OCI-LY1 (cell line): Measurements from ENCODE around the gene HS3ST4.

Source experiments
- H2AFZ ChIP-seq: fragments of 200-600 bp; sonication (generic), shearing (Covaris generic); 2 replicates; pipeline ENCODE4 v1.6.0; 2014; ENCODE audit warnings: antibody characterized with exemption, mild to moderate bottlenecking, low read length
- H3F3A ChIP-seq: fragments of 200-600 bp; sonication (generic), shearing (Covaris generic); 2 replicates; pipeline ENCODE4 v1.6.0; 2014; ENCODE audit warnings: mild to moderate bottlenecking, antibody characterized with exemption, low read length, moderate library complexity; ENCODE audit not compliant: insufficient read depth
- H3K27ac ChIP-seq: fragments of 200-600 bp; sonication (generic); 2 replicates; pipeline ENCODE4 v1.5.1; 2014; ENCODE audit warnings: low read length, mixed run types, mild to moderate bottlenecking, low read depth; ENCODE audit not compliant: poor library complexity, severe bottlenecking
- H3K27me3 ChIP-seq: fragments of 200-600 bp; sonication (generic); 2 replicates; pipeline ENCODE4 v1.6.0; 2014; ENCODE audit warnings: antibody characterized with exemption, mild to moderate bottlenecking, low read length, moderate library complexity; ENCODE audit not compliant: insufficient read depth
- H3K36me3 ChIP-seq: fragments of 200-600 bp; sonication (generic); 2 replicates; pipeline ENCODE4 v1.6.1; 2014; ENCODE audit warnings: mild to moderate bottlenecking, antibody characterized with exemption, low read length, moderate library complexity, mixed read lengths; ENCODE audit not compliant: insufficient read depth
- H3K4me1 ChIP-seq: fragments of 200-600 bp; sonication (generic); 2 replicates; pipeline ENCODE4 v1.5.1; 2014; ENCODE audit warnings: mild to moderate bottlenecking, low read length, moderate library complexity; ENCODE audit not compliant: insufficient read depth, severe bottlenecking
- H3K4me2 ChIP-seq: fragments of 200-600 bp; sonication (generic), shearing (Covaris generic); 2 replicates; pipeline ENCODE4 v1.6.1; 2014; ENCODE audit warnings: low read length
- H3K4me3 ChIP-seq: fragments of 200-600 bp; sonication (generic); 2 replicates; pipeline ENCODE4 v1.5.1; 2014; ENCODE audit warnings: low read length, low read depth, mild to moderate bottlenecking, mixed read lengths; ENCODE audit not compliant: poor library complexity, severe bottlenecking
- H3K79me2 ChIP-seq: fragments of 200-600 bp; shearing (Covaris generic); 2 replicates; pipeline ENCODE4 v1.6.1; 2016; ENCODE audit warnings: mixed run types, low read length, mixed read lengths; ENCODE audit not compliant: insufficient read depth
- H3K9ac ChIP-seq: fragments of 200-600 bp; sonication (generic), shearing (Covaris generic); 2 replicates; pipeline ENCODE4 v1.6.1; 2014; ENCODE audit warnings: mild to moderate bottlenecking, low read length, mixed read lengths
- H3K9me2 ChIP-seq: fragments of 200-600 bp; sonication (generic), shearing (Covaris generic); 2 replicates; pipeline ENCODE4 v1.6.1; 2014; ENCODE audit warnings: low read depth, mild to moderate bottlenecking, low read length, mixed read lengths
- H3K9me3 ChIP-seq: fragments of 200-600 bp; shearing (Covaris generic); 2 replicates; pipeline ENCODE4 v1.6.1; 2014; ENCODE audit warnings: low read length, mixed read lengths
- H4K20me1 ChIP-seq: fragments of 200-600 bp; sonication (generic), shearing (Covaris generic); 2 replicates; pipeline ENCODE4 v1.6.0; 2016; ENCODE audit warnings: mild to moderate bottlenecking, low read length; ENCODE audit not compliant: insufficient read depth
- CTCF ChIP-seq: fragments of 200-600 bp; sonication (generic), shearing (Covaris generic); IDR thresholded peaks from 2 replicates; pipeline ENCODE4 v1.5.1; 2017; ENCODE audit warnings: mild to moderate bottlenecking, antibody characterized with exemption, low read length, moderate library complexity, mixed read lengths
- EZH2 ChIP-seq: fragments of 200-600 bp; sonication (generic), shearing (Covaris generic); IDR thresholded peaks from 2 replicates; pipeline ENCODE4 v1.8.0; 2017; ENCODE audit warnings: borderline replicate concordance, mixed run types, mild to moderate bottlenecking, antibody characterized with exemption, low read length, moderate library complexity, mixed read lengths

The HS3ST4 gene

GRCh38 chr16:25707553-25707952, 15.8 kb downstream of the HS3ST4 start:
- TF ChIP-seq CTCF = no peak
- TF ChIP-seq EZH2 = no peak
- H3K27ac ChIP-seq = no peak overlapping the region
- no peaks in the 10 kb centered on the region for H3K36me3 ChIP-seq
- no peaks in the 10 kb centered on the region for H3K9me3 ChIP-seq
- no peak overlapping the region for H3K4me2 ChIP-seq
- H3K27me3 ChIP-seq = no peaks in the 10 kb centered on the region
- H4K20me1 ChIP-seq = no peaks in the 10 kb centered on the region
- H3K4me1 ChIP-seq = no peaks in the 10 kb centered on the region
- no peak overlapping the region for H3K9ac ChIP-seq
- no peaks in the 10 kb centered on the region for H3F3A ChIP-seq
- no peaks in the 10 kb centered on the region for H3K79me2 ChIP-seq
- no peak overlapping the region for H3K4me3 ChIP-seq
- H2AFZ ChIP-seq = no peak overlapping the region
- no peaks in the 10 kb centered on the region for H3K9me2 ChIP-seq

- no peak overlapping the region for H3K4me2 ChIP-seq
- no peaks in the 10 kb centered on the region for H3F3A ChIP-seq
- H3K4me3 ChIP-seq = no peak overlapping the region
- H2AFZ ChIP-seq = no peak overlapping the region
- H3K36me3 ChIP-seq = no peaks in the 10 kb centered on the region
- H3K9me2 ChIP-seq = no peaks in the 10 kb centered on the region
- no peaks in the 10 kb centered on the region for H4K20me1 ChIP-seq
- no peak for TF ChIP-seq EZH2
- peak; percentile 77 for TF ChIP-seq CTCF
- H3K79me2 ChIP-seq = no peaks in the 10 kb centered on the region
- no peaks in the 10 kb centered on the region for H3K9me3 ChIP-seq
- no peak overlapping the region for H3K9ac ChIP-seq
- no peak overlapping the region for H3K27ac ChIP-seq
- no peaks in the 10 kb centered on the region for H3K27me3 ChIP-seq
- H3K4me1 ChIP-seq = no peaks in the 10 kb centered on the region
Measured at GRCh38 chr16:25707982-25708583, 16.3 kb downstream of the HS3ST4 start.

GRCh38 chr16:25709213-25709612, 17.5 kb downstream of the HS3ST4 start:
- H3K4me3 ChIP-seq = no peak overlapping the region
- H3K4me1 ChIP-seq = no peaks in the 10 kb centered on the region
- no peak overlapping the region for H3K9ac ChIP-seq
- no peaks in the 10 kb centered on the region for H3K79me2 ChIP-seq
- no peaks in the 10 kb centered on the region for H3K9me2 ChIP-seq
- no peaks in the 10 kb centered on the region for H4K20me1 ChIP-seq
- no peak overlapping the region for H2AFZ ChIP-seq
- no peaks in the 10 kb centered on the region for H3K9me3 ChIP-seq
- H3K27me3 ChIP-seq = no peaks in the 10 kb centered on the region
- no peak overlapping the region for H3K27ac ChIP-seq
- H3K36me3 ChIP-seq = no peaks in the 10 kb centered on the region
- no peaks in the 10 kb centered on the region for H3F3A ChIP-seq
- H3K4me2 ChIP-seq = no peak overlapping the region
- TF ChIP-seq EZH2 (no peak), CTCF (no peak)
